HepG2 (cell line): Measurements from ENCODE around the gene ELN. TPM values are rescaled to one million over a fixed set of nuclear protein-coding genes. Genes with fewer than 3 reads are reported as not detected.

Experiments
- ATAC-seq: fragments of 200-7000 bp; cut with Tn5 transposase; 3 replicates; pipeline ENCODE4 v1.9.1; 2020; ENCODE audit warnings: mild to moderate bottlenecking, moderate library complexity
- BruUV-seq: library from RNA; stranded (reverse); fragments of 400-500 nt; replicated peaks from 2 replicates; lab custom pipeline; 2021; lab: Mats Ljungman, UMichigan
- CTCF ChIA-PET: fragments of 300-600 bp; formaldehyde crosslinking; extraction: SDS; loops from one replicate; lab custom pipeline; 2021; ENCODE audit warnings: low total read pairs, inconsistent platforms, low intra/inter-chr PET ratio; lab: Yijun Ruan, JAX
- POLR2A ChIA-PET: fragments of 350-600 bp; sonication (Branson Sonifier 250); formaldehyde crosslinking; loops from one replicate; lab custom pipeline; 2020; ENCODE audit warnings: antibody characterized with exemption, inconsistent platforms; lab: Yijun Ruan, JAX
- DNase-seq: peaks from one replicate; pipeline ENCODE4 v3.0.0-alpha.2; 2015; ENCODE audit warnings: low spot score
- FAIRE-seq: peaks from 3 replicates; lab custom pipeline; 2011; peaks lifted over from hg19 to GRCh38; lab: Jason Lieb, UNC
- H2AFZ ChIP-seq: one replicate; pipeline ENCODE4 v1.6.1; 2011; ENCODE audit warnings: low read length, inconsistent platforms
- H3K27ac ChIP-seq: fragments of 300-600 bp; 3 replicates; pipeline ENCODE4 v1.8.0; 2011; ENCODE audit warnings: mixed run types, mild to moderate bottlenecking, mixed read lengths, low read length, inconsistent platforms; ENCODE audit not compliant: insufficient read depth; ENCODE audit errors: extremely low read length
- H3K27me3 ChIP-seq, 2 experiments: fragments of 200-600 bp in 1 of 2; 2 replicates in 1 of 2; 3 replicates in 1 of 2; pipeline versions ENCODE4 v1.6.0 to v1.8.0; 2011; ENCODE audit warnings: low read length in 2 of 2, mild to moderate bottlenecking in 2 of 2, moderate library complexity in 2 of 2, inconsistent platforms in 1 of 2; ENCODE audit not compliant: insufficient read depth in 2 of 2, control insufficient read depth in 1 of 2
- H3K36me3 ChIP-seq, 2 experiments: fragments of 200-600 bp in 1 of 2; replicated peaks in 1 of 2; 2 replicates in 1 of 2; 3 replicates in 1 of 2; pipeline versions ENCODE4 v1.5.1 to v1.8.0; 2011; ENCODE audit warnings: low read length in 2 of 2, inconsistent platforms in 1 of 2; ENCODE audit not compliant: insufficient read depth in 2 of 2, control insufficient read depth in 1 of 2
- H3K4me1 ChIP-seq: 2 replicates; pipeline ENCODE4 v1.5.1; 2012; ENCODE audit warnings: low read length, inconsistent platforms; ENCODE audit not compliant: insufficient read depth
- H3K4me2 ChIP-seq: 2 replicates; pipeline ENCODE4 v1.6.0; 2011; ENCODE audit warnings: low read depth, low read length, inconsistent platforms
- H3K4me3 ChIP-seq, 3 experiments: fragments of 200-600 bp in 1 of 3; sonication (generic), shearing (Covaris generic) in 1 of 3; replicated peaks in 1 of 3; 2 replicates each; pipeline ENCODE4 v1.5.1; 2011 to 2016; ENCODE audit warnings: low read length in 3 of 3, inconsistent platforms in 2 of 3, low read depth in 2 of 3, mild to moderate bottlenecking in 2 of 3, control low read depth in 1 of 3, mixed read lengths in 1 of 3; ENCODE audit not compliant: insufficient read depth in 1 of 3
- H3K79me2 ChIP-seq: one replicate; pipeline ENCODE4 v1.6.1; 2011; ENCODE audit warnings: low read length, inconsistent platforms; ENCODE audit not compliant: insufficient read depth
- H3K9ac ChIP-seq: 2 replicates; pipeline ENCODE4 v1.6.0; 2011; ENCODE audit warnings: mild to moderate bottlenecking, low read depth, low read length, inconsistent platforms; ENCODE audit not compliant: insufficient read depth
- H3K9me3 ChIP-seq: 2 replicates; pipeline ENCODE4 v1.5.1; 2012; ENCODE audit warnings: mild to moderate bottlenecking, low read length
- H4K20me1 ChIP-seq: 2 replicates; pipeline ENCODE4 v1.6.0; 2011; ENCODE audit warnings: inconsistent platforms, mild to moderate bottlenecking, low read length, moderate library complexity; ENCODE audit not compliant: insufficient read depth
- CBX2 ChIP-seq, 2 experiments: fragments of 200-600 bp in 1 of 2; sonication (generic); formaldehyde crosslinking in 1 of 2; IDR thresholded peaks; 2 replicates each; pipeline versions ENCODE4 v1.7.0 to v1.8.1; 2018 to 2022; ENCODE audit warnings: low read depth in 2 of 2, low read length in 1 of 2, mild to moderate bottlenecking in 1 of 2, missing genetic modification reagents in 1 of 2
- CEBPG ChIP-seq: IDR thresholded peaks from 2 replicates; pipeline ENCODE4 v1.6.1; 2016
- CSRNP2 ChIP-seq: sonication (generic); formaldehyde crosslinking; conservative IDR thresholded peaks from 2 replicates; pipeline ENCODE4 v1.8.0; 2022; ENCODE audit warnings: low read depth, missing genetic modification reagents
- KDM4B ChIP-seq: sonication (generic); formaldehyde crosslinking; IDR thresholded peaks from 2 replicates; pipeline ENCODE4 v1.4.0; 2020; ENCODE audit warnings: missing genetic modification reagents
- MAFK ChIP-seq, 2 experiments: IDR thresholded peaks in 1 of 2; conservative IDR thresholded peaks in 1 of 2; 2 replicates each; pipeline ENCODE4 v1.6.1; 2011; ENCODE audit warnings: improper control_type of control experiment in 2 of 2, low read length in 2 of 2
- MNT ChIP-seq: fragments of 450-650 bp; IDR thresholded peaks from 2 replicates; pipeline ENCODE4 v1.6.1; 2016
- NFE2 ChIP-seq: sonication (generic); formaldehyde crosslinking; IDR thresholded peaks from 2 replicates; pipeline ENCODE4 v1.4.0; 2020; ENCODE audit warnings: missing genetic modification reagents
- PAF1 ChIP-seq: IDR thresholded peaks from 2 replicates; pipeline ENCODE4 v1.6.1; 2016; ENCODE audit warnings: missing genetic modification reagents, missing compliant biosample characterization
- SATB2 ChIP-seq: sonication (generic); formaldehyde crosslinking; IDR thresholded peaks from 2 replicates; pipeline ENCODE4 v1.5.0; 2020; ENCODE audit warnings: missing genetic modification reagents
- WIZ ChIP-seq: sonication (generic); formaldehyde crosslinking; IDR thresholded peaks from 2 replicates; pipeline ENCODE4 v1.5.1; 2020; ENCODE audit warnings: mild to moderate bottlenecking, missing genetic modification reagents
- ZGPAT ChIP-seq: IDR thresholded peaks from 2 replicates; pipeline ENCODE4 v1.6.1; 2016; ENCODE audit warnings: mild to moderate bottlenecking
- ZNF263 ChIP-seq: sonication (generic); formaldehyde crosslinking; IDR thresholded peaks from 2 replicates; pipeline ENCODE4 v1.4.0; 2020; ENCODE audit warnings: missing genetic modification reagents
- ZNF446 ChIP-seq: sonication (generic); formaldehyde crosslinking; IDR thresholded peaks from 2 replicates; pipeline ENCODE4 v1.5.0; 2020; ENCODE audit warnings: mild to moderate bottlenecking, missing genetic modification reagents
- ZNF891 ChIP-seq: sonication (generic); formaldehyde crosslinking; IDR thresholded peaks from 2 replicates; pipeline ENCODE4 v1.5.0; 2020; ENCODE audit warnings: mild to moderate bottlenecking, missing genetic modification reagents
- ZZZ3 ChIP-seq: sonication (generic); formaldehyde crosslinking; IDR thresholded peaks from 2 replicates; pipeline ENCODE4 v1.4.0; 2020; ENCODE audit warnings: missing genetic modification reagents, mild to moderate bottlenecking, borderline replicate concordance
- WGBS: methylation state at CpG from one replicate; pipeline ENCODE4 v1.1.6; 2017; ENCODE audit warnings: low lambda C conversion rate; 5-methylcytosine and 5-hydroxymethylcytosine counted together
- in situ Hi-C: cut with HindIII; loops from 2 replicates; pipeline ENCODE4 v1.10.0; 2017; ENCODE audit warnings: low pct_unique_long_range_greater_than_20kb; ENCODE audit not compliant: extremely low pct_ligation_motif_present
- intact Hi-C: fragments of 100-400 bp; cut with micrococcal nuclease; formaldehyde crosslinking; loops from one replicate; pipeline ENCODE4 v1.10.0; 2022; ENCODE audit not compliant: unreplicated experiment
- polyA plus RNA-seq, 8 experiments: library from polyadenylated mRNA; depleted of rRNA in 3 of 8; stranded (reverse) in 7 of 8; unstranded in 1 of 8; fragments of >200 nt; fragmentation: Illumina TruSeq in 4 of 8; extraction: Trizol in 4 of 8; gene quantifications; 2 replicates each; pipeline versions ENCODE4 v1.2.1 to v1.2.3, GENCODE V29; 2011 to 2016; ENCODE audit warnings: low read depth in 4 of 8, missing spikeins in 1 of 8, mixed read lengths in 1 of 8; ENCODE audit not compliant: insufficient read depth in 1 of 8
- total RNA-seq, 5 experiments: library from RNA; depleted of rRNA; stranded (reverse); fragments of >200 nt; fragmentation: Illumina TruSeq; extraction: Trizol; gene quantifications; 2 replicates each; pipeline ENCODE4 v1.2.3, GENCODE V29; 2016; ENCODE audit warnings: low read depth in 1 of 5

The ELN gene
- total and polyA plus RNA-seq, 2 of the 13 experiments (the other 11 are each of a cell fraction or from before 2014, with no cell fraction given), result 0.15 to 0.37 TPM

GRCh38 chr7:74006451-74007241 lies 21.3 kb upstream of the ELN start:
- in situ Hi-C loops (no loop called here), intact Hi-C loops (no loop called here)
- Histone ChIP-seq H3K9ac (no peak overlapping the region), H3K4me2 (no peak overlapping the region), H3K36me3 (no peaks in the 10 kb centered on the region), H3K9me3 (no peaks in the 10 kb centered on the region), H3K4me3 (no peak overlapping the region), H3K27ac (no peak overlapping the region), H3K4me1 (no peaks in the 10 kb centered on the region), H2AFZ (no peak overlapping the region), H4K20me1 (no peaks in the 10 kb centered on the region), H3K27me3 (peaks cover 5 to 22% of the 10 kb centered on the region in 2 experiments; a peak in 2 of 5 replicates), H3K79me2 (no peaks in the 10 kb centered on the region)
- ChIA-PET POLR2A (no interaction called here), CTCF (no interaction called here)
- 8% methylated on average over 12 of the region's 12 CpGs for WGBS
- TF ChIP-seq PAF1 (CRISPR knock-in tag) (no peak), ZNF891 (CRISPR knock-in tag) (no peak)
- no TSS peak for BruUV-seq
- ATAC-seq (no peak), DNase-seq (no peak), FAIRE-seq (no peak)

GRCh38 chr7:74007242-74007567 lies 20.8 kb upstream of the ELN start:
- Histone ChIP-seq H4K20me1 (no peaks in the 10 kb centered on the region), H3K4me3 (no peak overlapping the region), H3K4me2 (no peak overlapping the region), H3K9ac (no peak overlapping the region), H3K79me2 (no peaks in the 10 kb centered on the region), H2AFZ (no peak overlapping the region), H3K27me3 (peaks cover 5 to 22% of the 10 kb centered on the region in 2 experiments; a peak in 2 of 5 replicates), H3K9me3 (no peaks in the 10 kb centered on the region), H3K4me1 (no peaks in the 10 kb centered on the region), H3K27ac (no peak overlapping the region), H3K36me3 (no peaks in the 10 kb centered on the region)
- CTCF ChIA-PET, result no interaction called here
- POLR2A ChIA-PET, result no interaction called here
- BruUV-seq, result no TSS peak
- intact Hi-C loops (no loop called here), in situ Hi-C loops (no loop called here)
- DNase-seq, result no peak
- FAIRE-seq, result no peak
- no peak for ATAC-seq
- TF ChIP-seq NFE2 (CRISPR knock-in tag) (no peak), CSRNP2 (CRISPR knock-in tag) (no peak), ZGPAT (no peak), CBX2 (IDR thresholded peaks at IDR 0.05; ENCODE audit: low read depth, low read length) (no peak), CBX2 (CRISPR knock-in tag; IDR thresholded peaks at IDR 0.05; ENCODE audit: low read depth) (no peak), MAFK (conservative IDR thresholded peaks at IDR 0.05 in 1 of 2, IDR thresholded peaks at IDR 0.05 in 1 of 2; ENCODE audit: low read length in 2 of 2) (no peak), CEBPG (CRISPR knock-in tag) (no peak), ZNF446 (CRISPR knock-in tag) (no peak), KDM4B (CRISPR knock-in tag) (no peak), SATB2 (CRISPR knock-in tag) (no peak), ZZZ3 (CRISPR knock-in tag) (no peak), ZNF263 (CRISPR knock-in tag) (no peak), WIZ (CRISPR knock-in tag) (no peak), MNT (no peak)
